Peyer's patch (tissue), 4 donors: Measurements from ENCODE around the gene PIGQ.

Source experiments
- POLR2A ChIP-seq, 2 donors: fragments of 450-650 bp; IDR thresholded peaks; one replicate each; pipeline ENCODE4 v1.5.1; 2017; ENCODE audit warnings: antibody characterized with exemption in 2 of 2, mild to moderate bottlenecking in 2 of 2, moderate library complexity in 2 of 2
- TF ChIP-seq, protein P1 (sequence below), 6 experiments: fragments of 450-650 bp in 4 of 6; fragments of 200-600 bp in 2 of 6; sonication (generic) in 1 of 6; IDR thresholded peaks; one replicate each; pipeline ENCODE4 v1.5.1; 2017 to 2019; ENCODE audit warnings: antibody characterized with exemption in 6 of 6, mild to moderate bottlenecking in 3 of 6, moderate library complexity in 1 of 6

DNA sequence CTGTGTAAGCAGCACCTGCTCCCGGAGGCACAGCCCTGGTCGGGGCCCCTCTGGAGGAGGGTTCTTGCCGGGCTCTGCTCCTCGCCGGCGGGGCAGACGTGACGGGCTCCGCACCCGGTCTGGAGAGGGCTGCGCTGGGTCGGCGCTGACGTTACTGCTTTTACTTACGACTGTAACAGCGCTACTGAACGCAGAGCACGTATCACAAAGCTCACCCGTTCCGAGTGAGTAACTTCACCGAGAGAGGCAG, 18.8 kb downstream of the PIGQ start:
- no peak for TF ChIP-seq POLR2A (IDR thresholded peaks at IDR 0.05)
- TF ChIP-seq, protein P1, sequence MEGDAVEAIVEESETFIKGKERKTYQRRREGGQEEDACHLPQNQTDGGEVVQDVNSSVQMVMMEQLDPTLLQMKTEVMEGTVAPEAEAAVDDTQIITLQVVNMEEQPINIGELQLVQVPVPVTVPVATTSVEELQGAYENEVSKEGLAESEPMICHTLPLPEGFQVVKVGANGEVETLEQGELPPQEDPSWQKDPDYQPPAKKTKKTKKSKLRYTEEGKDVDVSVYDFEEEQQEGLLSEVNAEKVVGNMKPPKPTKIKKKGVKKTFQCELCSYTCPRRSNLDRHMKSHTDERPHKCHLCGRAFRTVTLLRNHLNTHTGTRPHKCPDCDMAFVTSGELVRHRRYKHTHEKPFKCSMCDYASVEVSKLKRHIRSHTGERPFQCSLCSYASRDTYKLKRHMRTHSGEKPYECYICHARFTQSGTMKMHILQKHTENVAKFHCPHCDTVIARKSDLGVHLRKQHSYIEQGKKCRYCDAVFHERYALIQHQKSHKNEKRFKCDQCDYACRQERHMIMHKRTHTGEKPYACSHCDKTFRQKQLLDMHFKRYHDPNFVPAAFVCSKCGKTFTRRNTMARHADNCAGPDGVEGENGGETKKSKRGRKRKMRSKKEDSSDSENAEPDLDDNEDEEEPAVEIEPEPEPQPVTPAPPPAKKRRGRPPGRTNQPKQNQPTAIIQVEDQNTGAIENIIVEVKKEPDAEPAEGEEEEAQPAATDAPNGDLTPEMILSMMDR (IDR thresholded peaks at IDR 0.05): no peak
